Tibial nerve (tissue), 4 donors: ENCODE data around the gene TYMS. TPM values are rescaled to one million over a fixed set of nuclear protein-coding genes. Genes with fewer than 3 reads are reported as not detected.

Experiments used
- DNase-seq, 2 donors: peaks; one replicate each; pipeline ENCODE4 v3.0.0-alpha.2; 2019; ENCODE audit warnings: low spot score in 2 of 2
- H3K27ac ChIP-seq, 4 donors: fragments of 200-600 bp; sonication (generic) in 3 of 4; one replicate each; pipeline ENCODE4 v1.5.1; 2017 to 2019; ENCODE audit warnings: mild to moderate bottlenecking in 1 of 4
- H3K27me3 ChIP-seq, 2 donors: fragments of 200-600 bp; sonication (generic) in 1 of 2; one replicate each; pipeline versions ENCODE4 v1.5.1 to v1.6.0; 2017 to 2019
- H3K36me3 ChIP-seq, 3 donors: fragments of 200-600 bp; sonication (generic); one replicate each; pipeline ENCODE4 v1.5.1; 2018 to 2019
- H3K4me1 ChIP-seq, 4 donors: fragments of 200-600 bp; sonication (generic) in 3 of 4; one replicate each; pipeline ENCODE4 v1.5.1; 2017 to 2019
- H3K4me3 ChIP-seq, 4 donors: fragments of 200-600 bp; sonication (generic) in 3 of 4; one replicate each; pipeline ENCODE4 v1.5.1; 2017 to 2019; ENCODE audit warnings: mild to moderate bottlenecking in 1 of 4, moderate library complexity in 1 of 4
- H3K9me3 ChIP-seq, 4 donors: fragments of 200-600 bp; sonication (generic) in 3 of 4; one replicate each; pipeline ENCODE4 v1.5.1; 2017 to 2019
- EP300 ChIP-seq, 2 donors: sonication (generic); formaldehyde crosslinking; IDR thresholded peaks; one replicate each; pipeline ENCODE4 v1.6.1; 2017; ENCODE audit warnings: antibody characterized with exemption in 2 of 2, mild to moderate bottlenecking in 1 of 2
- POLR2A ChIP-seq, 2 donors: fragments of 450-650 bp; IDR thresholded peaks; one replicate each; pipeline ENCODE4 v1.6.1; 2017; ENCODE audit warnings: antibody characterized with exemption in 2 of 2, mild to moderate bottlenecking in 2 of 2, moderate library complexity in 2 of 2
- WGBS, 2 donors: methylation state at CpG; one replicate each; pipeline ENCODE4 v1.1.5; 2018; 5-methylcytosine and 5-hydroxymethylcytosine counted together
- total RNA-seq, 4 donors: library from RNA; depleted of rRNA; stranded (reverse); fragments of >200 nt; gene quantifications; one replicate each; pipeline ENCODE4 v1.1.0, GENCODE V29; 2016
- TF ChIP-seq, protein P1 (sequence below), 5 experiments: fragments of 200-600 bp in 3 of 5; fragments of 450-650 bp in 2 of 5; sonication (generic) in 3 of 5; IDR thresholded peaks; one replicate each; pipeline ENCODE4 v1.5.1; 2016 to 2019; ENCODE audit warnings: antibody characterized with exemption in 5 of 5, mild to moderate bottlenecking in 3 of 5, moderate library complexity in 2 of 5

The TYMS gene
- total RNA-seq, 4 donors from 2014 or later: 0.84 to 4.2 (median 0.90) TPM; not detected in 1

DNA sequence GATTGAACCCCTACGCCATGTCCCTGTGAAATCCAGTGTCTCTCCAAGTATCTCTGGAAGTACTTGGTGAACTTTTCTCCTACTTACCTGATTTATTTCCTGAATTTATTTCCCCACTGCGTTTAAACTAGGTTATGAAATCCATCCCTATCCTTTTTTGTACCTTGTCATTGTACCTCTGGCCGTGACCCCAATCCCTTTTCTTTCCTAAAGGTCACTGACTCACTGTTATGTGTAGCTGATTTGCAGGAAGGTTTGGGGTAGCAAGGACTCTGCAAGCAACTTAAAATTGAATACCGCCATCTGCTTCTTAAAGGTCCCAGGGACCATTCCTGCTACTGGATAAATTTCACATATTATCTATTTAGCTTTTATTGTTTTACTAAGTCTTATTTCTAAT, 59.5 kb downstream of the TYMS start:
- H3K4me3 ChIP-seq: no peak overlapping the region
- peaks cover 0 to 11% (median 0%) of the 10 kb centered on the region in 4 donors for H3K9me3 ChIP-seq
- no peaks in the 10 kb centered on the region for H3K36me3 ChIP-seq
- no peaks in the 10 kb centered on the region for H3K4me1 ChIP-seq
- no peaks in the 10 kb centered on the region for H3K27me3 ChIP-seq
- 92% methylated on average over 4 of the region's 4 CpGs for WGBS, 2 donors
- no peak for DNase-seq
- no peak overlapping the region for H3K27ac ChIP-seq
- TF ChIP-seq, protein P1, sequence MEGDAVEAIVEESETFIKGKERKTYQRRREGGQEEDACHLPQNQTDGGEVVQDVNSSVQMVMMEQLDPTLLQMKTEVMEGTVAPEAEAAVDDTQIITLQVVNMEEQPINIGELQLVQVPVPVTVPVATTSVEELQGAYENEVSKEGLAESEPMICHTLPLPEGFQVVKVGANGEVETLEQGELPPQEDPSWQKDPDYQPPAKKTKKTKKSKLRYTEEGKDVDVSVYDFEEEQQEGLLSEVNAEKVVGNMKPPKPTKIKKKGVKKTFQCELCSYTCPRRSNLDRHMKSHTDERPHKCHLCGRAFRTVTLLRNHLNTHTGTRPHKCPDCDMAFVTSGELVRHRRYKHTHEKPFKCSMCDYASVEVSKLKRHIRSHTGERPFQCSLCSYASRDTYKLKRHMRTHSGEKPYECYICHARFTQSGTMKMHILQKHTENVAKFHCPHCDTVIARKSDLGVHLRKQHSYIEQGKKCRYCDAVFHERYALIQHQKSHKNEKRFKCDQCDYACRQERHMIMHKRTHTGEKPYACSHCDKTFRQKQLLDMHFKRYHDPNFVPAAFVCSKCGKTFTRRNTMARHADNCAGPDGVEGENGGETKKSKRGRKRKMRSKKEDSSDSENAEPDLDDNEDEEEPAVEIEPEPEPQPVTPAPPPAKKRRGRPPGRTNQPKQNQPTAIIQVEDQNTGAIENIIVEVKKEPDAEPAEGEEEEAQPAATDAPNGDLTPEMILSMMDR (IDR thresholded peaks at IDR 0.05): no peak
- no peak for TF ChIP-seq POLR2A (IDR thresholded peaks at IDR 0.05)
- no peak for TF ChIP-seq EP300 (IDR thresholded peaks at IDR 0.05)

Other genes starting within 250 kb of the TYMS start
- 10 to 100 TPM in 3 of 4 donors, 1 to 10 TPM in 1; 8.3 to 22.2 (median 21.4) TPM for gene COLEC12, start 157.0 kb upstream of the TYMS start, total RNA-seq
- gene CETN1, start 77.3 kb upstream of the TYMS start, total RNA-seq: not detected
- 1 to 10 TPM in 1 of 4 donors, under 1 TPM in 1, not detected in 2; 0.59 to 1.8 TPM for gene CLUL1, start 60.7 kb upstream of the TYMS start, total RNA-seq
- gene ENOSF1, start 55.0 kb downstream of the TYMS start, total RNA-seq: 10 to 100 TPM; 37.0 to 86.9 (median 47.3) TPM
- 10 to 100 TPM; 47.5 to 73.0 (median 59.1) TPM for gene YES1, start 154.6 kb downstream of the TYMS start, total RNA-seq
- 1 to 10 TPM in 1 of 4 donors, under 1 TPM in 1, not detected in 2; 0.63 to 1.1 TPM for gene ADCYAP1, start 247.2 kb downstream of the TYMS start, total RNA-seq